PC-3 (cell line): ENCODE data around the gene ZFPM1.

Source experiments
- CTCF ChIP-seq: fragments of 300-600 bp; sonication (generic); conservative IDR thresholded peaks from 2 replicates; pipeline ENCODE4 v1.5.1; 2017; ENCODE audit warnings: antibody characterized with exemption, low read depth, mild to moderate bottlenecking, low read length
- EZH2 ChIP-seq: fragments of 300-600 bp; sonication (generic); IDR thresholded peaks from one replicate; pipeline ENCODE4 v1.6.1; 2017; ENCODE audit warnings: antibody characterized with exemption, mild to moderate bottlenecking, low read length; ENCODE audit not compliant: unreplicated experiment

GRCh38 chr16:88528902-88529318, 75.8 kb downstream of the ZFPM1 start:
- TF ChIP-seq CTCF, result no peak
- no peak for TF ChIP-seq EZH2
